Mesothelial cell of epicardium (in vitro differentiated cells): ENCODE results near the gene ANKS1B. TPM values are rescaled to one million over a fixed set of nuclear protein-coding genes. Genes with fewer than 3 reads are reported as not detected.

ENCODE experiments used
- DNase-seq, 2 experiments: peaks; one replicate each; pipeline ENCODE4 v3.0.0; 2021; ENCODE audit warnings: low spot score in 2 of 2; ENCODE audit not compliant: unreplicated experiment in 2 of 2
- H3K27ac Mint-ChIP-seq: 2 replicates; pipeline ENCODE4 v1.8.0; 2021; ENCODE audit warnings: mixed read lengths
- H3K27me3 Mint-ChIP-seq: 2 replicates; pipeline ENCODE4 v1.8.0; 2021; ENCODE audit warnings: low read depth, mixed read lengths
- H3K36me3 Mint-ChIP-seq: 2 replicates; pipeline ENCODE4 v1.8.0; 2021; ENCODE audit warnings: mixed read lengths
- H3K4me1 Mint-ChIP-seq: 2 replicates; pipeline ENCODE4 v1.8.0; 2021; ENCODE audit warnings: mixed read lengths
- H3K4me3 Mint-ChIP-seq: 2 replicates; pipeline ENCODE4 v1.8.0; 2021; ENCODE audit warnings: mild to moderate bottlenecking, moderate library complexity, mixed read lengths
- H3K9me3 Mint-ChIP-seq: 2 replicates; pipeline ENCODE4 v1.8.0; 2021; ENCODE audit warnings: mixed read lengths
- CTCF ChIP-seq: fragments of 200-600 bp; sonication (generic); IDR thresholded peaks from one replicate; pipeline ENCODE4 v1.5.0; 2021; ENCODE audit warnings: antibody characterized with exemption; ENCODE audit not compliant: unreplicated experiment
- total RNA-seq: library from RNA; stranded (reverse); gene quantifications from 3 replicates; pipeline ENCODE4 v1.2.1, GENCODE V29; 2021

ANKS1B gene
- total RNA-seq, 1 donor from 2014 or later: 8.8 TPM

DNA sequence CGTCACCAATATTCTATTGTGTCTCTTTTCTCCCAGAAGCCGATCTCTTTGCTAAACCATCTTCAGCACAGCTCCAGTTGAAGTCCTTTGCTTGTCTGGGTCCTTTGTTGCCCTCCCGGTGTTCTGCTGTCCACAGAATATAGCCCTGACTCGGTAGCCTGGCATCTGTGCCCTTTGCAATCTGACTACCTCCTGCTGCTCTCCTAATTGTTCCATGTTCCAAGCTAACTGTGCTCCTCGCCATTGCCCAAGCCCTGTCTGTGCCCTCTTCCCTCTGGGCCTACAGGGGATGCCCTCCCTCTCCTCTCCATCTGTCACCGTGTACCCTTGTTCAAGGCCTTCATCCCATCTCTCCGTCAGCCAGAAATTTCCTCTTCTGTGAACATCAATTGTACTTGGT, 1033.3 kb downstream of the ANKS1B start:
- H3K4me3 Mint-ChIP-seq: no peak overlapping the region
- H3K9me3 Mint-ChIP-seq: peaks cover under 1% of the 10 kb centered on the region
- TF ChIP-seq CTCF: no peak
- H3K27ac Mint-ChIP-seq: no peak overlapping the region
- no peaks in the 10 kb centered on the region for H3K36me3 Mint-ChIP-seq
- no peak for DNase-seq
- H3K27me3 Mint-ChIP-seq: peaks cover 7% of the 10 kb centered on the region
- peaks cover 7% of the 10 kb centered on the region for H3K4me1 Mint-ChIP-seq

GRCh38 chr12:98948343-98948949, 1036.3 kb downstream of the ANKS1B start:
- Mint-ChIP-seq H3K27ac (no peak overlapping the region), H3K9me3 (peaks cover 16% of the 10 kb centered on the region), H3K4me3 (no peak overlapping the region), H3K4me1 (peaks cover 16% of the 10 kb centered on the region), H3K36me3 (no peaks in the 10 kb centered on the region), H3K27me3 (peaks cover 10% of the 10 kb centered on the region)
- no peak for TF ChIP-seq CTCF
- DNase-seq: no peak

DNA sequence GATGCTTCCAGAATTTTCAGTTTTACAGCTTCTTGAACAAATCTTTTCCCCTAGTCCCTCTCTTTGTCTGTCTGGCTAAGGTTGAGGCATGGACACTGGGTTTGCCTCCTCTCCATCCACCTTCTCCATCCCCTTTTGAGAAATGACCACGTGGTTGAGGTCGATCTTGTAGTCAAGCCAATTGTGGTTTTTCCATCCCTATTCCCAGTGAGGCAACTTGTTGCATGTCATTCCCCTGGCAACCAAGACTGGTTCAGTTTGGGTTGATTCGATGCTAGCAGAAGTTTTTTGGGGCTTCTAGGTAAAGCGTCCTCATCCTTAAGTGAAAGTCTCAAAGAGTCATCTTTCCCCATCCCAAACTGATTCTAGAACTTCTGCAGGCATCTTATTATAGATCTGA, 1038.9 kb downstream of the ANKS1B start:
- peaks cover 21% of the 10 kb centered on the region for H3K9me3 Mint-ChIP-seq
- peaks cover 16% of the 10 kb centered on the region for H3K4me1 Mint-ChIP-seq
- H3K36me3 Mint-ChIP-seq: no peaks in the 10 kb centered on the region
- no peak overlapping the region for H3K27ac Mint-ChIP-seq
- no peak overlapping the region for H3K4me3 Mint-ChIP-seq
- DNase-seq: no peak
- no peak for TF ChIP-seq CTCF
- H3K27me3 Mint-ChIP-seq: peaks cover 19% of the 10 kb centered on the region

DNA sequence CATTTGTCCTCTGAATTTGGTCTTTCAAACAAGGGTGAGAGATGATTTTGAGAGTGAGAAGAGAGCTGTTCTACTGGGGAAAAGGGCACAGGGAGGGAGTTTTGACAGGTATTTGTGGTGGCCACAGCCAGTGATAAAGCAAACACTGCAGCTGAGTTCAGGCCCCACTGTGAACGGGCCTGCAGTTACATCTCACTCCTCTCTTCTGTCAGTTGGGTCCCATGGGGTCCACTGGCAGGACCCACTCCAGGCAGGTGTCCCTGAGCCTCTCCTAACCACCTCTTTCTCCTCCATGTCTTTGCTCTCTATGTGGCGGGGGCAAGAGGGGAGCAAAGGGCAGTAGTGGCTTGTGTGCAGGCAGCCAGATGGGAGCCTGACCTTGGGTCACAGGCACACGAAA, 1044.8 kb downstream of the ANKS1B start:
- Mint-ChIP-seq H3K9me3 (peaks cover 24% of the 10 kb centered on the region), H3K36me3 (no peaks in the 10 kb centered on the region), H3K4me3 (no peak overlapping the region), H3K4me1 (peaks cover 7% of the 10 kb centered on the region), H3K27me3 (peaks cover 24% of the 10 kb centered on the region), H3K27ac (no peak overlapping the region)
- TF ChIP-seq CTCF: no peak
- no peak for DNase-seq

- Mint-ChIP-seq H3K9me3 (peaks cover 21% of the 10 kb centered on the region), H3K27me3 (peaks cover 24% of the 10 kb centered on the region), H3K36me3 (no peaks in the 10 kb centered on the region), H3K4me1 (peaks cover 2% of the 10 kb centered on the region), H3K27ac (no peak overlapping the region), H3K4me3 (no peak overlapping the region)
- no peak for TF ChIP-seq CTCF
- DNase-seq: no peak
Measured at GRCh38 chr12:98939350-98939749, 1045.4 kb downstream of the ANKS1B start.

DNA sequence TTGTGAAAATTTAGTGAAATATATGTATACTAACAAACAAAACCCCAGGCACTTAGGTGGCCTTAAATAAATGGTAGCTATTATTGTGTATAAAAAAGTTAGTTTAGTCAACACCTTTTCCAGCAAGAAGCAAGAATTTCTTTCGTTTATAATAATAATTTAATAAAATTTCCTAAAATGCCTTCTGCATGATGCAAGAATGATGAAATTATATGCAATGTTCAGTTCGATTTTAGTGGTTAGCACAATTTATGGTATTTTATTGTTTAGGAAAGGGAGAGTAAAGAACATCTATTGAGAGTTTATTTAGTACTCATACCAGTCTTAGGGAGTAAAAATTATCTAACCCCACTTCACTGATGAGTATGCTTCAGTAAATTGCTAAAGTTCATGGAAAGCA, 1048.9 kb downstream of the ANKS1B start:
- H3K27me3 Mint-ChIP-seq: peaks cover 34% of the 10 kb centered on the region
- H3K9me3 Mint-ChIP-seq: peaks cover 11% of the 10 kb centered on the region
- no peak overlapping the region for H3K27ac Mint-ChIP-seq
- DNase-seq: no peak
- no peaks in the 10 kb centered on the region for H3K4me1 Mint-ChIP-seq
- no peaks in the 10 kb centered on the region for H3K36me3 Mint-ChIP-seq
- TF ChIP-seq CTCF: no peak
- H3K4me3 Mint-ChIP-seq: no peak overlapping the region
